IMR-90 (cell line): Measurements from ENCODE around the gene SLC9B1.
"Not testable (repeated sequence)": the region's sequence is repeated elsewhere in the genome, so short reads cannot be mapped to it uniquely, and the experiment has no call there.

Source experiments
- CEBPB ChIP-seq: IDR thresholded peaks from 2 replicates; pipeline ENCODE4 v1.6.1; 2012; ENCODE audit warnings: low read depth, low read length, improper control_type of control experiment
- CTCF ChIP-seq: conservative IDR thresholded peaks from 2 replicates; pipeline ENCODE4 v1.5.1; 2012; ENCODE audit warnings: mild to moderate bottlenecking, low read depth, low read length, improper control_type of control experiment
- FOS ChIP-seq: fragments of 150-350 bp; IDR thresholded peaks from 2 replicates; pipeline ENCODE4 v1.6.1; 2016; ENCODE audit warnings: low read depth, low read length
- MAFK ChIP-seq: IDR thresholded peaks from 2 replicates; pipeline ENCODE4 v1.6.1; 2012; ENCODE audit warnings: low read depth, low read length, improper control_type of control experiment
- MAZ ChIP-seq: IDR thresholded peaks from 2 replicates; pipeline ENCODE4 v1.6.1; 2012; ENCODE audit warnings: low read depth, mild to moderate bottlenecking, low read length, improper control_type of control experiment, moderate library complexity, borderline replicate concordance
- POLR2A ChIP-seq: IDR thresholded peaks from 2 replicates; pipeline ENCODE4 v1.6.1; 2012; ENCODE audit warnings: mild to moderate bottlenecking, low read depth, low read length
- RAD21 ChIP-seq: IDR thresholded peaks from 2 replicates; pipeline ENCODE4 v1.6.1; 2012; ENCODE audit warnings: low read length, improper control_type of control experiment
- RFX5 ChIP-seq: IDR thresholded peaks from 2 replicates; pipeline ENCODE4 v1.8.0; 2012; ENCODE audit warnings: low read depth, mild to moderate bottlenecking, low read length, moderate library complexity

GRCh38 chr4:102961813-102962212 is 57.7 kb downstream of the SLC9B1 start:
- TF ChIP-seq CTCF, FOS, CEBPB, MAFK, POLR2A, RAD21, MAZ, RFX5: not testable (repeated sequence)
